GM19240 (cell line): Measurements from ENCODE around the gene WWOX.
"Not testable (repeated sequence)": the region's sequence is repeated elsewhere in the genome, so short reads cannot be mapped to it uniquely, and the experiment has no call there.

Experiments
- DNase-seq: peaks from one replicate; pipeline ENCODE4 v3.0.0; 2011; ENCODE audit warnings: low spot score; ENCODE audit not compliant: insufficient read length

The WWOX gene

GRCh38 chr16:79218351-79218750 is 1118.9 kb downstream of the WWOX start:
- DNase-seq, result no peak

- not testable (repeated sequence) for DNase-seq
Measured at GRCh38 chr16:79225994-79226393, 1126.5 kb downstream of the WWOX start.

DNA sequence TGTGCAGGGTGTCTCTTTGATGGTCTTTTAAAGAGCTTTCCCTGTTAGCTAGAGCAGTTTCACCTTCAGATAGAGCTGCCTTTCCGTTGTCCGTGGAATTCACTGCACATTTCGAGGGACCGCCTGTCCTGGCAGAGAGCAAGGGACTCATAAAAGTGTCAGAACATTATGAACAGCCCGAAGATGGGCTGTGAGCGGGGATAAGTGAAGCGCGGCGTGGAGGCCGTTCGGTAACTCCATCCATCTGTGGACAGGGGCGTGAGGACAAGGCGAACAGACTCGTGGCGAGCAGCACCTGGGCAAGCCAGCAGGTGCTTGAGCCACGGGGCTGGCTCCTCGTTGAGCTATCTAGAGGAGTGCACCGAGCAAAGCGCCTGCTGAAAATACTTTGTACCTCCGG is 1129.9 kb downstream of the WWOX start:
- no peak for DNase-seq

GRCh38 chr16:79245700-79246099 is 1146.2 kb downstream of the WWOX start:
- DNase-seq, result not testable (repeated sequence)

- DNase-seq, result no peak
Measured at GRCh38 chr16:79247386-79247785, 1147.9 kb downstream of the WWOX start.

- no peak for DNase-seq
Measured at GRCh38 chr16:79248351-79248750, 1148.9 kb downstream of the WWOX start.

DNA sequence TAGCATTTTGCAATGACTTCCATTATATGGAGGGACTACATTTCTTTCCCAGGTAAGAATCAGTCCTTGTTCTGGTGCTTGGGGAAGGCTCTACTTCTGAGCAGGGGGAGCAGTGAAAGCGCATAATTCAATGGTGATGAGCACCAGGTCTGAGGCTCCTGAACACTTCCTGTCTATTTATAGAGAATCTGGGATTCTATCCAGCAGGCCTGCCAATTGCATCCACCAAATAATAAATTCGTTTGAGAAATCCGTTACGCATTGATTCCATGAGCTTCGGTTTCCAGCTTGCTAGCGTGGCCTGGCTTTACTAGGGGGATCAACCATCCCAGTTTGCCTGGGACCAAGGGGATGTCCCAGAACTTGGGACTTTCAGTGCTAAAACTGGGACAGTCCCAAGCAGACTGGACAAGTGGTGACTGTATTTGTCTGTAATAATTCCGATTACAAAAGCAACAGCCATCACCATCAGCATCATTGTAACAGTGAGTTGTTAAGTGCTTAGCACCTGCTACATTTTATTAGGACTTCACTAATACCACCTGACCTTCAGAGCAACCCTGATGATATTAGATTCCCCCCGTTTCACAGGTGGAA is 1151.1 kb downstream of the WWOX start:
- DNase-seq, result no peak

DNA sequence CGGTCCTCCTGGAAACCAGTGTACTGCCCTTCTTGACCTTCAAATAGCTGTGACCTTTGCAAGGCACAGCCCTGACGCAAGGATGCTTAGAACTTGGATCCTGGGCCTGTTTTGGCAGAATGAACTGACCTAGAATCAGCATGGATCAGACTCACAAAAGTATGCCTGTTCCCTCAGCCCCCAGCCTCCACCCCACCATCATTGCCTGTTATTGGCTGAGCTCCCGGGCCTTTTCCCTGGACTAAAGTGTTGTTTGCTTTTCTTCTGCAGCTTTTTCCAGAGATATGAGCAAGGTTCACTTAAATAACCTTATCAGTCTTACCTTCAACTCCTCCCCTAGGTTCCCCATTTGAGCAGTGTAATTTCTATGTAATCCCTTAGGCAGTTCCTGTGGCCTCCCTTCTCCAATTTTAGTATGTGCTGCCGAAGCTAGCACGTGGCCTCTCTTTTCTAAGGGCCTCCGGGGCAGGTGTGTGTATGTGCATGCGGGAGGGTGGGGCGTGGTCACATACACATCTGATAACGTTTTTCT is 1153.7 kb downstream of the WWOX start:
- DNase-seq, result no peak

- DNase-seq, result no peak
Measured at GRCh38 chr16:79257953-79258490, 1158.6 kb downstream of the WWOX start.

DNA sequence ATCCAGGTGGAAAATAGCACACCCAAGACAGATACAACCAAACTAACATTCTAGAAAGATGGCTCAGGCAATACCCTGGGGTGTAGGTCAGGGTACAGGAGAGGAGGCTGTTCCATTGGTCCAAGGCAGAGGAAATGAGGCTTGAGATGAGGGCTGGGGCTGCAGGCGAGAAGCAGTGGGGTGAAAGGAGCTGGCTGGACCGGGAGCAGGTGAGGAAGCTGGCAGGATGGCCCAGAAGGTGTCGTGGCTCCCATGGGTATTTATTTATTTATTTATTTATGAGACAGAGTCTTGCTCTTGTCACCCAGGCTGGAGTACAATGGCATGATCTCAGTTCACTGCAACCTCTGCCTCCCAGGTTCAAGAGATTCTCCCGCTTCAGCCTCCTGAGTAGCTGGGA is 1161.4 kb downstream of the WWOX start:
- DNase-seq, result not testable (repeated sequence)

DNA sequence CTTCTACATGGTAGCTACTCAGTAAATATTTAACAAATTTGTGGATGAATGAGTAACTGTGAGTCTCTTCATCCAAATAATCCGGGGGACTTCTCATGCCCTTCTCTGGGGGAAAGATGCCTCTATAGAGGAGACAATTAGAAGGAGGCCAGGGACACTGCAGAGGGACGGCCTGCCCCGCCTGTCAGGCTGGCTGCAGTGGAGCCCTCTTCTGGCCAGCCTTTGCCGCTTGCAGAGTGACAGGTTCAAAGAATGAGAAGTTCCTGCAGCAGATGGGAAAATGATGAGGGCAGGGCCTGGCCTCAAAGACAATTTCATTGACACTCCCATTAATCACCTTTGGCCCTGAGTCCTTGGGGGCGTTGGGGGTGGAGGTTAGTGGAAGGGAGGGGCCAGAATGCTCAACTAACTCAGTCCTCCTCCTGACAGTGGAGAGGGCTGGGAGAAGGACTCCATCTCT is 1162.1 kb downstream of the WWOX start:
- no peak for DNase-seq

DNA sequence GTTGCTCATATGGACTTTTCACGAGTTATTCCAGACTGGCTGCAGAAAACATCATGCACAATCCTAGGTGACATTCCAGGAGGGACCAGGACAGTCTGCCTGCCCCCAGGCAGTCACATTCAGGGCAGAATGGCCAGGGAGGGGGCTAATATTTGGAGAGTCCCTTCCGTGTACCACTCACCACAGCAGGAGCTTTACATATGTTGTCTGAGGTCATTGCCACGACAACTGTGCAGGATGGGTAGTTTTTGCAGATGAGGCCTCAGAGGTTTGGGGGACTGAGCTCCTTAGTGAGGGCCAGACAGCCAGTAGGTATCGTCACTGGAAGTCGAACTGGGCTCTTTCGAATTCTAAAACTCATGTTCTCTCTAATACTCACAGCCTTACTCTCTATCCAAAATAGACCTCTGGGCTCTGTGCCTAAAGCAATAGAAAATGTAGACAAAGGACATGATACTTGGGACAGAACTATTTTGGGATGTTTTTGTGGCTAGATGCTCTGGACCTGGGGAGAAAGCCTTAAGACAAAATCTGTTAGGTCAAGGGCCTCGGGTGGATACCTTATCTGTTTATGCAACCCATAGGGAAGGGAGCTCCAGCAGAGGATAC is 1162.6 kb downstream of the WWOX start:
- DNase-seq, result no peak
